ENCODE results near the gene IGFN1. TPM values are rescaled to one million over a fixed set of nuclear protein-coding genes. Genes with fewer than 3 reads are reported as not detected.

Gene IGFN1
- total RNA-seq, 1 donor from 2014 or later = 0.18 TPM

DNA sequence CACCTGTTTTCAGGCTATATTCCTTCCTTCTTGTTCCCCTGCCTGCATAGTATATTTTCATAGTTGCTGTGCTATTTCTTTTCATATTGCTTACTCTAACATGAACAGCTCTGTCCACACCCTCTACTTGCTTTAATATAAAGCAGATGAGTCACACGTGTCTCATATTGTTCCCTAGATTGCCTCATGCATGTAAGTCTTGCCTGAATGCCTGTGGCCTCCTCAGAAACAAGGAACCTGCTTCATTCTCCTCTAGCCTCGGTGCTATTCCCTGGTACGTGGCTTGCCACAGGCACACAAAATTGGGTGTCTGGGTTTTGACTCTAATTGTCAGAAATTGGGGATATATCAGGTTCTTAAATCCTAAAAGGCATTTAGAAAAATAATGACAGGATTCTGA lies 76.2 kb downstream of the IGFN1 start:
- no peak for DNase-seq
- Histone ChIP-seq H3K36me3 (no peaks in the 10 kb centered on the region), H3K4me3 (no peak overlapping the region), H3K9me3 (no peaks in the 10 kb centered on the region), H3K27me3 (ENCODE audit: low read depth) (peaks cover 5% of the 10 kb centered on the region), H3K4me1 (no peaks in the 10 kb centered on the region), H3K27ac (no peak overlapping the region)
- no peak for ATAC-seq
- no peak for TF ChIP-seq CTCF (IDR thresholded peaks at IDR 0.05)
- intact Hi-C loops (cut with DNase I) = no loop called here

DNA sequence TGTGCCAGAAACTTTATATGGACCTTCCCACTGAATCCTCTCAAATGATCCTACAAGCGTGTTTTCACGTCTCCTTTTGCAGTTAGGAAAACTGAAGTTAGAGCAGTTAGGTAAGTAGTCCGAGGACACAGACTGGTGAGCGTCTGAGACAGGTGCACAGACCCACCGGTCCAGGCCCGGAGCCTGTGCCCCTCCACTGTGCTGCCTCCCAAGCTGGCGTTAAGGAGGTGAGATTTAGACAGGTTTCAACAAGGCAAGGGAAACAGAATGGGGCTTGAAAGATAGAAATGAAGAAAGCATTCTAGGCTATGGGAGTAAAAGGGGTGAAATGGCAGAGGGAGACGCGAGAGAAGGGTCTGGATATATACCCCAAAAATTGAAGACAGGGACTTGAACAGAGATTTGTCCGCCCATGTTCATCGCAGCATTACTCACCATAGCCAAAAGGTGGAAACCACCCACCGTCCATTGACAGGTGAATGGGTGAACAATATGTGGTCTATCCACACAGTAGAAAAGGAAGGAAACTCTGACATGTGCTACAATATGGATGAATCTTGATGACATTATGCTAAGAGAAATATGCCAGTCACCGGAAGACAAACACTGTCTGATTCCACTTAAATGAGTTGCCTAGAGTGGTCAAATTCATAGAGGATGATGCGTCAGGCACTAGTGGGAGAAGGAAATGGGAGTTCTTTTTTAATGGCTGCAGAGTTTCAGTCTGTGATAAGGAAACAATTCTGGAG lies 77.0 kb downstream of the IGFN1 start:
- Histone ChIP-seq H3K9me3 (no peaks in the 10 kb centered on the region), H3K36me3 (no peaks in the 10 kb centered on the region), H3K4me3 (no peak overlapping the region), H3K27ac (no peak overlapping the region), H3K27me3 (ENCODE audit: low read depth) (no peaks in the 10 kb centered on the region), H3K4me1 (no peaks in the 10 kb centered on the region)
- DNase-seq (no peak), ATAC-seq (no peak)
- intact Hi-C loops (cut with DNase I) = no loop called here
- TF ChIP-seq CTCF (IDR thresholded peaks at IDR 0.05) = no peak

DNA sequence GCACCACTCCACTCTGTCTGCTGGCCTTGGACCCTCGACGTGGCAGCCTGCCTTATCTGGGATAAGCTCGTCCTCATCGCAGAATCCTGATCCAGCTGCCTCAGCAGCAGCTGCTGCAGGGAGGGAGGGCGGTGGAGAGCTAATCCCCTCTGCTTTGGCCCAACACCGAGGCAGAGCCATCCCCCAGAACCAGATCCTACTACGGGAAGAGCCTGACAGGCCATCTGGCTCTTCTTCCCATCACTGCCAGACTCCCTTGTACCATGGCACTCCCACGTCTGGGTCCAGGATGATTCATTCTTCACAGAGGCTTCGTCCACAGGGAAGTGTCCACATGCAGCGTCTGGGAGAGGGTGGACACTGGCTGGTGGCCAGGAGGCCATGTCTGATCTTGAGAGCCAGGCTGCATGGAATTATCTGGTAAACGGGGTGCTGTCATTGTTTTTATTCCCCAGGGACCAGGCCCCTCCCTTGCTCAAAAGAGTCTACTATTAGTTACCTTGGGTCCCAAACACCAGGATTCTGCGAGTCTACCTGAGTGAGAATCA lies 78.1 kb downstream of the IGFN1 start:
- peak; percentile 37 to 39 for ATAC-seq
- Histone ChIP-seq H3K4me3 (no peak overlapping the region), H3K36me3 (no peaks in the 10 kb centered on the region), H3K27ac (no peak overlapping the region), H3K9me3 (no peaks in the 10 kb centered on the region), H3K27me3 (ENCODE audit: low read depth) (no peaks in the 10 kb centered on the region), H3K4me1 (no peaks in the 10 kb centered on the region)
- no peak for TF ChIP-seq CTCF (IDR thresholded peaks at IDR 0.05)
- no peak for DNase-seq
- intact Hi-C loops (cut with DNase I) = no loop called here

GRCh38 chr1:201269281-201269680 lies 78.7 kb downstream of the IGFN1 start:
- H3K4me3 ChIP-seq = no peak overlapping the region
- no peak for DNase-seq
- no peak for ATAC-seq
- no peak for TF ChIP-seq CTCF (IDR thresholded peaks at IDR 0.05)
- no peaks in the 10 kb centered on the region for H3K36me3 ChIP-seq
- intact Hi-C loops (cut with DNase I) = no loop called here
- no peaks in the 10 kb centered on the region for H3K9me3 ChIP-seq
- H3K27me3 ChIP-seq (ENCODE audit: low read depth) = no peaks in the 10 kb centered on the region
- no peaks in the 10 kb centered on the region for H3K4me1 ChIP-seq
- H3K27ac ChIP-seq = no peak overlapping the region

GRCh38 chr1:201269900-201270410 lies 79.3 kb downstream of the IGFN1 start:
- no peak for DNase-seq
- intact Hi-C loops (cut with DNase I) = no loop called here
- TF ChIP-seq CTCF (IDR thresholded peaks at IDR 0.05) = no peak
- no peak for ATAC-seq
- no peaks in the 10 kb centered on the region for H3K36me3 ChIP-seq
- H3K9me3 ChIP-seq = no peaks in the 10 kb centered on the region
- no peak overlapping the region for H3K4me3 ChIP-seq
- no peak overlapping the region for H3K27ac ChIP-seq
- H3K4me1 ChIP-seq = no peaks in the 10 kb centered on the region
- H3K27me3 ChIP-seq (ENCODE audit: low read depth) = no peaks in the 10 kb centered on the region
